DOHH2 (cell line): ENCODE measurements around the gene OLFML1.

Experiments
- H3F3A ChIP-seq: fragments of 200-600 bp; sonication (generic), shearing (Covaris generic); 2 replicates; pipeline ENCODE4 v1.6.0; 2016; ENCODE audit warnings: antibody characterized with exemption, mild to moderate bottlenecking; ENCODE audit not compliant: control insufficient read depth, insufficient read depth
- H3K27ac ChIP-seq: fragments of 200-600 bp; sonication (generic); 2 replicates; pipeline ENCODE4 v1.5.1; 2014; ENCODE audit warnings: low read depth, mild to moderate bottlenecking, low read length, moderate library complexity
- H3K27me3 ChIP-seq: fragments of 200-600 bp; sonication (generic); 2 replicates; pipeline ENCODE4 v1.6.1; 2014; ENCODE audit warnings: mild to moderate bottlenecking, low read length, mixed read lengths; ENCODE audit not compliant: control insufficient read depth
- H3K36me3 ChIP-seq: fragments of 200-600 bp; sonication (generic); 2 replicates; pipeline ENCODE4 v1.6.1; 2014; ENCODE audit warnings: mild to moderate bottlenecking, low read length, moderate library complexity, mixed read lengths; ENCODE audit not compliant: control insufficient read depth
- H3K4me1 ChIP-seq: fragments of 200-600 bp; sonication (generic); 2 replicates; pipeline ENCODE4 v1.6.1; 2014; ENCODE audit warnings: mild to moderate bottlenecking, low read length, mixed read lengths; ENCODE audit not compliant: control insufficient read depth
- H3K4me2 ChIP-seq: fragments of 200-600 bp; sonication (generic); 2 replicates; pipeline ENCODE4 v1.6.0; 2014; ENCODE audit warnings: mild to moderate bottlenecking, low read length, moderate library complexity
- H3K4me3 ChIP-seq: fragments of 200-600 bp; sonication (generic); 2 replicates; pipeline ENCODE4 v1.5.1; 2014; ENCODE audit warnings: mild to moderate bottlenecking, low read length, mixed read lengths
- H3K79me2 ChIP-seq: fragments of 200-600 bp; sonication (generic); 2 replicates; pipeline ENCODE4 v1.6.1; 2014; ENCODE audit warnings: mild to moderate bottlenecking, low read length, mixed read lengths; ENCODE audit not compliant: control insufficient read depth
- H3K9me2 ChIP-seq: fragments of 200-600 bp; sonication (generic); replicated peaks from 2 replicates; pipeline ENCODE4 v1.6.1; 2014; ENCODE audit warnings: mild to moderate bottlenecking, low read length, mixed read lengths; ENCODE audit not compliant: control insufficient read depth
- H3K9me3 ChIP-seq: fragments of 200-600 bp; sonication (generic); 2 replicates; pipeline ENCODE4 v1.6.1; 2014; ENCODE audit warnings: antibody characterized with exemption, low read length, mixed read lengths; ENCODE audit not compliant: control insufficient read depth, insufficient read depth
- H4K20me1 ChIP-seq: fragments of 200-600 bp; sonication (generic); 2 replicates; pipeline ENCODE4 v1.6.0; 2014; ENCODE audit warnings: low read depth, mild to moderate bottlenecking, antibody characterized with exemption, low read length, moderate library complexity; ENCODE audit not compliant: control insufficient read depth, insufficient read depth
- EZH2phosphoT487 ChIP-seq: fragments of 200-600 bp; sonication (generic); IDR thresholded peaks from 2 replicates; pipeline ENCODE4 v1.6.1; 2017; ENCODE audit warnings: borderline replicate concordance, mild to moderate bottlenecking, antibody characterized with exemption, low read length, moderate library complexity, mixed read lengths
- TF ChIP-seq, protein P1 (sequence below): fragments of 200-600 bp; sonication (generic); IDR thresholded peaks from one replicate; pipeline ENCODE4 v1.5.1; 2014; ENCODE audit warnings: antibody characterized with exemption, mild to moderate bottlenecking, low read depth, low read length; ENCODE audit not compliant: poor library complexity, severe bottlenecking

Gene OLFML1

GRCh38 chr11:7487360-7487759 is 2.1 kb downstream of the OLFML1 start:
- Histone ChIP-seq H3K27ac (no peak overlapping the region), H3K36me3 (no peaks in the 10 kb centered on the region), H3K4me2 (no peak overlapping the region), H3K9me2 (no peaks in the 10 kb centered on the region), H3K4me1 (no peaks in the 10 kb centered on the region), H3K4me3 (no peak overlapping the region), H3K9me3 (no peaks in the 10 kb centered on the region), H3K27me3 (no peaks in the 10 kb centered on the region), H4K20me1 (no peaks in the 10 kb centered on the region), H3F3A (no peaks in the 10 kb centered on the region), H3K79me2 (no peaks in the 10 kb centered on the region)
- TF ChIP-seq EZH2phosphoT487 = no peak
- TF ChIP-seq, protein P1, sequence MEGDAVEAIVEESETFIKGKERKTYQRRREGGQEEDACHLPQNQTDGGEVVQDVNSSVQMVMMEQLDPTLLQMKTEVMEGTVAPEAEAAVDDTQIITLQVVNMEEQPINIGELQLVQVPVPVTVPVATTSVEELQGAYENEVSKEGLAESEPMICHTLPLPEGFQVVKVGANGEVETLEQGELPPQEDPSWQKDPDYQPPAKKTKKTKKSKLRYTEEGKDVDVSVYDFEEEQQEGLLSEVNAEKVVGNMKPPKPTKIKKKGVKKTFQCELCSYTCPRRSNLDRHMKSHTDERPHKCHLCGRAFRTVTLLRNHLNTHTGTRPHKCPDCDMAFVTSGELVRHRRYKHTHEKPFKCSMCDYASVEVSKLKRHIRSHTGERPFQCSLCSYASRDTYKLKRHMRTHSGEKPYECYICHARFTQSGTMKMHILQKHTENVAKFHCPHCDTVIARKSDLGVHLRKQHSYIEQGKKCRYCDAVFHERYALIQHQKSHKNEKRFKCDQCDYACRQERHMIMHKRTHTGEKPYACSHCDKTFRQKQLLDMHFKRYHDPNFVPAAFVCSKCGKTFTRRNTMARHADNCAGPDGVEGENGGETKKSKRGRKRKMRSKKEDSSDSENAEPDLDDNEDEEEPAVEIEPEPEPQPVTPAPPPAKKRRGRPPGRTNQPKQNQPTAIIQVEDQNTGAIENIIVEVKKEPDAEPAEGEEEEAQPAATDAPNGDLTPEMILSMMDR = no peak

GRCh38 chr11:7488681-7489080 is 3.4 kb downstream of the OLFML1 start:
- Histone ChIP-seq H3K9me3 (no peaks in the 10 kb centered on the region), H4K20me1 (no peaks in the 10 kb centered on the region), H3K27ac (no peak overlapping the region), H3K4me2 (no peak overlapping the region), H3F3A (no peaks in the 10 kb centered on the region), H3K4me3 (no peak overlapping the region), H3K36me3 (no peaks in the 10 kb centered on the region), H3K4me1 (peaks cover 10% of the 10 kb centered on the region), H3K27me3 (no peaks in the 10 kb centered on the region), H3K79me2 (no peaks in the 10 kb centered on the region), H3K9me2 (no peaks in the 10 kb centered on the region)
- TF ChIP-seq, protein P1 = no peak
- no peak for TF ChIP-seq EZH2phosphoT487

GRCh38 chr11:7489376-7489775 is 4.1 kb downstream of the OLFML1 start:
- Histone ChIP-seq H3K4me3 (no peak overlapping the region), H3K4me1 (peaks cover 10% of the 10 kb centered on the region), H3K9me3 (no peaks in the 10 kb centered on the region), H3F3A (no peaks in the 10 kb centered on the region), H3K9me2 (no peaks in the 10 kb centered on the region), H3K27ac (no peak overlapping the region), H3K27me3 (no peaks in the 10 kb centered on the region), H3K36me3 (no peaks in the 10 kb centered on the region), H3K4me2 (no peak overlapping the region), H3K79me2 (no peaks in the 10 kb centered on the region), H4K20me1 (no peaks in the 10 kb centered on the region)
- no peak for TF ChIP-seq EZH2phosphoT487
- TF ChIP-seq, protein P1 = no peak

GRCh38 chr11:7490054-7490453 is 4.7 kb downstream of the OLFML1 start:
- H4K20me1 ChIP-seq = no peaks in the 10 kb centered on the region
- H3F3A ChIP-seq = no peaks in the 10 kb centered on the region
- no peaks in the 10 kb centered on the region for H3K27me3 ChIP-seq
- H3K9me2 ChIP-seq = no peaks in the 10 kb centered on the region
- H3K4me1 ChIP-seq = peaks cover 10% of the 10 kb centered on the region
- H3K4me2 ChIP-seq = no peak overlapping the region
- TF ChIP-seq, protein P1 = no peak
- TF ChIP-seq EZH2phosphoT487 = no peak
- no peaks in the 10 kb centered on the region for H3K79me2 ChIP-seq
- no peaks in the 10 kb centered on the region for H3K36me3 ChIP-seq
- H3K27ac ChIP-seq = no peak overlapping the region
- H3K4me3 ChIP-seq = no peak overlapping the region
- no peaks in the 10 kb centered on the region for H3K9me3 ChIP-seq
